SIG-M5 (cell line): ENCODE measurements around the gene GAB2.
"Not testable (repeated sequence)": the region's sequence is repeated elsewhere in the genome, so short reads cannot be mapped to it uniquely, and the experiment has no call there.

Experiments
- DNase-seq: peaks from one replicate; lab custom pipeline; 2025; lab: John Stamatoyannopoulos, UW

The GAB2 gene

GRCh38 chr11:78187366-78188285, 230.0 kb downstream of the GAB2 start:
- peak; percentile 49 for DNase-seq

DNA sequence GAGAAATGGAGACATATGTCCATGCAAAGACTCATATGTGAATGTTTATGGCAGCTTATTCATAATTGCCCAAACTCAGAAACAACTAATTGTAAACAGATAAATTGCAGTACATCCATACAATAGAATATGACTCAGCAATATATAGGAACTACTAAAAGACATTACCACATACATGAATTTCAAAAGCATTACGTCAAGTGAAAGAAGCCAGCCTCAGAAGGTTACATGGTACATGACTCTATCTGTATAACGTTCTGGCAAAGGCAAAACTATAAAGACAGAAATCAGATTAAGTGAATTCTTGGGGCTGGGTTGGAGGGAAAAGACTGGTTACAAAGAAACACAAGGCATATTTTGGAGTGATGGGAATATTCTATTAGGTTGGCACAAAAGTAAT, 236.4 kb downstream of the GAB2 start:
- peak; percentile 17 for DNase-seq

DNA sequence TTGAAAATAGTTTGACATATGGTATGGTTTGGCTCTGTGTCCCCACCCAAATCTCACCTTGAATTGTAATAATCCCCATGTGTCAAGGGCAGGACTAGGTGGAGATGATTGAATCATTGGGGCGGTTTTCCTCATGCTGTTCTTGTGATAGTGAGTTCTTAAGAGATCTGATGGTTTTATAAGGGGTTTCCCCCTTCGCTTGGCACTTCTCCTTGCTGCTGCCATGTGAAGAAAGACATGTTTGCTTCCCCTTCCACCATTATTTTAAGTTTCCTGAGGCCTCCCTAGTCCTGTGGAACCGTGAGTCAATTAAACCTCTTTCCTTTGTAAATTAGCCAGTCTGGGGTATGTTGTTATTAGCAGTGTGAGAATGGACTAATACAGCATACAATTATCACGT, 236.9 kb downstream of the GAB2 start:
- DNase-seq = no peak

DNA sequence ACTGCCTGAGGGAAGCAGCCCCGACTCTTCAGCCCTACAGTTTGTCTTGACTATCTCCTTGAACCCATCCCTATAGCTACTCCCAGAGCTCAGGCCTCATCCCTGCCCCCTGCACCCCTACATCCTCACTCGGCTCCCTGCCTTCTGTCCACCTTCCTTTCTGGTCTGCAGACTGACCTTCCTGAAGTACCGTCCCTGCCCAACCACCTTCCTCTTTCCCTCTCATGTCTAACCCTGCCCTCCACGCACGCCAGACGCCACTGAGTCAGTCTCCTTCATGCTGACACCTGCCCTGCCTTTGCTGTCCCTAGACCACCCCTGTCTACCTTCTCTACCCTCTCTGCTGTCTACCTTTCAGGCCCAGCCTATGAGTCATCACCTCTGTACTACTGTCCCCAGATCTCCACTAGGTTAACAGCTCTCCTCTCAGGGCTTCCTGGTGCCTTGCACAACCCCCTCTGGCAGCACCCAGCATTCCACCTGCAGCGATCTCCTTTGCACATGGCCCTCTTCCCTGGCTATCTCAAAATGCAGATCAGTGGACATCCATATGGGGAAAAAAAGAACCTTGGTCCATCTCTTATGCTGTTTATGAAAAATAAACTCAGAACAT, 238.1 kb downstream of the GAB2 start:
- DNase-seq = no peak

GRCh38 chr11:78177216-78177615, 240.4 kb downstream of the GAB2 start:
- DNase-seq = no peak

DNA sequence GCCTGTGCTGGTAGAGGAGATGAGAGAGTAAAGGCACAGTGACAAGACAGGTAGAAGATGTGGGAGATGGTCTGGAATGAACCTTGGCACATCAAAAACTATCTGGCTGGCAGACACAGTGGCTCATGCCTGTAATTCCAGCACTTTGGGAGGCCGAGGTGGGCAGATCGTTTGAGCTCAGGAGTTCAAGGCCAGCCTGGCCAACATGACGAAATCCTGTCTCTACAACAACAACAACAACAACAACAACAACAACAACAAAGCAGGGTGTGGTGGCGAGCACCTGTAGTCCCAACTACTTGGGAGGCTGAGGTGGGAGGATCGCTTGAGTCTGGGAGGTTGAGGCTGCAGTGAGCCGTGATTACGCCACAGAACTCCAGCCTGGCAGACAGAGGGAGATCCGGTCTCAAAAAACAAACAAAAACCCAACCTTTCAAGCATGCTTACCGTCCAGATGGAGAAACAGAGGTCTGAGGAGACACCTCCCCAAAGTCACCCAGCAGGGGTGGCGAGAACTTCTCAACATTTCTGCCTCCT, 240.9 kb downstream of the GAB2 start:
- DNase-seq = no peak

DNA sequence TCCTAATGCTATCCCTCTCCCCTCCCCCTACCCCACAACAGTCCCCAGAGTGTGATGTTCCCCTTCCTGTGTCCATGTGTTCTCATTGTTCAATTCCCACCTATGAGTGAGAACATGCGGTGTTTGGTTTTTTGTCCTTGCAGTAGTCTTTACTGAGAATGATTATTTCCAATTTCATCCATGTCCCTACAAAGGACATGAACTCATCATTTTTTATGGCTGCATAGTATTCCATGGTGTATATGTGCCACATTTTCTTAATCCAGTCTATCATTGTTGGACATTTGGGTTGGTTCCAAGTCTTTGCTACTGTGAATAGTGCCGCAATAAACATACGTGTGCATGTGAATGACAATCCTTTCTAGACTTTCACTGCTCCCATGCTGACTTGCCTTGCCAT, 241.8 kb downstream of the GAB2 start:
- DNase-seq = not testable (repeated sequence)

GRCh38 chr11:78171951-78172350, 245.7 kb downstream of the GAB2 start:
- no peak for DNase-seq

DNA sequence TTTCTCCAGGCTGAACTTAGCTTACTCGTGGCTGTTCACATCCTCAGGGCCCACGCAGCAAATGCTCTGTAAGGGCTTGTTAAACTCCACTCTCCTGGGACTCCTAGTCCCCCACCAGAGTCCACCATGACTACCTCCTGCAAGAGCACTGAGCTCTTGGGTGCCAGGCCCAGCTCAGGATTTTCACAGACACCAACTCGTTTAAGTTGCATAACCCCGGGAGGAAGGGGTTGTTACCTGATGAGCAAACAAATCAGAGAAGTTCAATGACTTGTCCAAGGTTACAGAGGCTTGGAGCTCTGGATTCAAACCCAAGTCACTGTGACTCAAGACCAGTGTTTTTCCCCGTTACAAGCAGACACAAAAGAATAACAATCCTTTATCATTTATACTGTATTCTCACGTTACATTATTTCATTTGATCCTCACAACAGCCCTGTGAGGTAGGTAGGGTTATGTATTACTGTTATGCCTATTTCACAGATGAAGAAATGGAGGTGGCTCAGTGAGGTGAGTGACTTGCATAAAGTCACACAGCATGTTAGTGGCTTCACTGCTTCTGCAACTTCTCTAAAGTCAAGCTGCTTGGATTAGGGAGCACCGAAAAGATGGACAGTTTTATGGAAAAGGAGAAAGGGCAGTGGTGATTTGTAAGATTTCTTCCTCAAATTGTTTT, 246.6 kb downstream of the GAB2 start:
- no peak for DNase-seq

GRCh38 chr11:78170413-78170812, 247.2 kb downstream of the GAB2 start:
- no peak for DNase-seq

DNA sequence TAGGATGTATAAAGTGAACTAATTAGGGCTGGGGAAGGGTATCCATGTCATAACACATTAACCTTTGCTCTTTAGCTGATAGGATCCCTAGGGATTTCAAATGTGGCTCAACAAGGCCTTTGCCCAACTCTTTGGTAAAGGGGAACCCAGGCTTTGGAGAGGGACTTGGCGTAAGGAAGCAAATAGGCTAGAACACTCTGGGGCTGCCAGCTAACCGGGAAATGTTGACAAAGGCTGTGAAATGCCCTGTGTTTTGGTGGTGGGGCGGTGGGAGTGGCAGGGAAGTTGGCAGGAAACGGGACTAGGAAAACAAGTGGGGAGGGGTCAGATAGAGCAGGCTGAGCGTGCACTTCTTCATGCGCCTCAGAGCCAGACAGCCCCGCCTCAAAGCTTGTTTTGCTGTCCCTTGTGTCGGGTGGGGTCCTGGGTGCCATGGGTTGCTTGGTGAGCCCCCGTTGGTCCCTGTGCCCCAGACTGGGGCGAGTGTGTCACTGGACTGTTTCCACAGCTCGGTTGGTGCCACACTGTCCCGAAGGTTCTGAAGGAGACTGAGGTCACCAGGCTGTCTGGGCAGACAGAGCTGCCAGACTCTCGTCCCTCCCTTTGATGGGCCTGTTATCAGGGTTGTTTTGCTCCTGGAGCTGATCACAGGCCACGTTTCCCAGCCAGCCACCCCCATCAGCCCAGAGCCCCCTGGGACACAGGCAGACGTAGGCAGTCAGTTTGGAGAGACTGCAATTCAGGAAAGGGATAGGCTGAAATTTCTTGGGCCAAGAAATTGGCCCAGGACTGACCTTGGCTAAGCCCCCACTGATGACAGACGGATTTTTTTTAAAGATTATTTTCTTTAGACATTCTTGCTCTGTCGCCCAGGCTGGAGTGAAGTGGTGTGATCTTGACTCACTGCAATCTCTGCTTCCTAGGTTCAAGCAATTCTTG, 248.8 kb downstream of the GAB2 start:
- no peak for DNase-seq

- no peak for DNase-seq
Measured at GRCh38 chr11:78166855-78167469, 250.7 kb downstream of the GAB2 start.
